Left ventricle myocardium superior (tissue), 1 donor: Measurements from ENCODE around the gene GZMM. TPM values are rescaled to one million over a fixed set of nuclear protein-coding genes. Genes with fewer than 3 reads are reported as not detected.

Source experiments
- ATAC-seq: fragments of 200-7000 bp; cut with Tn5 transposase; one replicate; pipeline ENCODE4 v1.9.1; 2020; ENCODE audit warnings: mild to moderate bottlenecking, moderate library complexity
- DNase-seq: peaks from one replicate; pipeline ENCODE4 v3.0.0-alpha.2; 2020
- intact Hi-C: fragments of 100-400 bp; cut with micrococcal nuclease; formaldehyde crosslinking; loops from one replicate; pipeline ENCODE4 v1.11.0; 2022
- total RNA-seq: library from RNA; stranded (reverse); fragmentation: NEBNext Ultra II Directional; extraction: Animal tissue kit (Norgen Biotek cat#: 25700); gene quantifications from one replicate; pipeline ENCODE4 v1.2.1, GENCODE V29; 2021
- donor health status: DM: no; HTN: yes; CAD: no; lungs with severe emphysema.

Gene GZMM
- total RNA-seq, 1 donor from 2014 or later = 0.37 TPM

- intact Hi-C loops = no loop called here
- ATAC-seq = no peak
- DNase-seq = peak; percentile 78
Observed at GRCh38 chr19:510606-511100, 33.2 kb upstream of the GZMM start.

GRCh38 chr19:511101-511851, 32.6 kb upstream of the GZMM start:
- DNase-seq (no peak), ATAC-seq (no peak)
- intact Hi-C loops = no loop called here

GRCh38 chr19:512547-513365, 31.1 kb upstream of the GZMM start:
- intact Hi-C loops = no loop called here
- DNase-seq (no peak), ATAC-seq (no peak)

- DNase-seq (no peak), ATAC-seq (no peak)
- intact Hi-C loops = no loop called here
Observed at GRCh38 chr19:513368-514165, 30.3 kb upstream of the GZMM start.

- ATAC-seq (no peak), DNase-seq (no peak)
- intact Hi-C loops = no loop called here
Observed at GRCh38 chr19:514166-514663, 29.6 kb upstream of the GZMM start.

GRCh38 chr19:517721-518597, 25.9 kb upstream of the GZMM start:
- ATAC-seq (peak; percentile 14), DNase-seq (no peak)
- intact Hi-C loops = no loop called here

GRCh38 chr19:518598-519231, 25.1 kb upstream of the GZMM start:
- DNase-seq (no peak), ATAC-seq (peak; percentile 22)
- intact Hi-C loops = no loop called here

GRCh38 chr19:519449-519865, 24.4 kb upstream of the GZMM start:
- DNase-seq (no peak), ATAC-seq (no peak)
- intact Hi-C loops = no loop called here

GRCh38 chr19:522726-523125, 21.1 kb upstream of the GZMM start:
- DNase-seq (no peak), ATAC-seq (no peak)
- intact Hi-C loops = no loop called here

GRCh38 chr19:524062-524674, 19.7 kb upstream of the GZMM start:
- ATAC-seq (peak; percentile 62), DNase-seq (no peak)
- intact Hi-C loops = no loop called here

GRCh38 chr19:525029-525428, 18.8 kb upstream of the GZMM start:
- no peak for ATAC-seq
- intact Hi-C loops = no loop called here
- DNase-seq = no peak

- intact Hi-C loops = no loop called here
- ATAC-seq (no peak), DNase-seq (no peak)
Observed at GRCh38 chr19:525857-526419, 17.9 kb upstream of the GZMM start.

GRCh38 chr19:530134-531008, 13.5 kb upstream of the GZMM start:
- ATAC-seq (no peak), DNase-seq (no peak)
- intact Hi-C loops = no loop called here

- peak; percentile 79 for ATAC-seq
- peak; percentile 94 for DNase-seq
- intact Hi-C loops = no loop called here
Observed at GRCh38 chr19:531009-531752, 12.7 kb upstream of the GZMM start.

GRCh38 chr19:531753-532560, 11.9 kb upstream of the GZMM start, which contains the start of gene CDC34:
CDC34 (plus strand) TSS chr19:531760; CDS start chr19:531932, 172 bp downstream.
- ATAC-seq (peak; percentile 5), DNase-seq (no peak)
- intact Hi-C loops = no loop called here
